Brain pericyte (primary cell): ENCODE data around the gene NCAM1.

Experiments used
- DNase-seq: peaks from one replicate; pipeline ENCODE4 v3.0.0-alpha.2; 2012; ENCODE audit warnings: low read depth, low spot score

Gene NCAM1

GRCh38 chr11:113085446-113085845, 124.2 kb downstream of the NCAM1 start:
- no peak for DNase-seq

- DNase-seq, result no peak
Measured at GRCh38 chr11:113087706-113088105, 126.5 kb downstream of the NCAM1 start.

GRCh38 chr11:113090716-113091480, 129.7 kb downstream of the NCAM1 start:
- DNase-seq, result no peak

GRCh38 chr11:113091481-113091780, 130.2 kb downstream of the NCAM1 start:
- DNase-seq, result no peak

GRCh38 chr11:113096648-113097047, 135.4 kb downstream of the NCAM1 start:
- no peak for DNase-seq

GRCh38 chr11:113103932-113104690, 142.9 kb downstream of the NCAM1 start:
- DNase-seq, result no peak

- no peak for DNase-seq
Measured at GRCh38 chr11:113104691-113105251, 143.6 kb downstream of the NCAM1 start.

GRCh38 chr11:113105592-113105991, 144.4 kb downstream of the NCAM1 start:
- DNase-seq, result no peak

GRCh38 chr11:113106507-113106906, 145.3 kb downstream of the NCAM1 start:
- no peak for DNase-seq

GRCh38 chr11:113110046-113110445, 148.8 kb downstream of the NCAM1 start:
- no peak for DNase-seq

- DNase-seq, result no peak
Measured at GRCh38 chr11:113111156-113111555, 149.9 kb downstream of the NCAM1 start.

GRCh38 chr11:113112307-113112706, 151.1 kb downstream of the NCAM1 start:
- DNase-seq, result no peak

- DNase-seq, result no peak
Measured at GRCh38 chr11:113113801-113114704, 152.8 kb downstream of the NCAM1 start.

GRCh38 chr11:113114705-113115027, 153.4 kb downstream of the NCAM1 start:
- DNase-seq, result no peak

GRCh38 chr11:113118104-113118503, 156.9 kb downstream of the NCAM1 start:
- DNase-seq, result no peak

GRCh38 chr11:113119074-113119473, 157.9 kb downstream of the NCAM1 start:
- no peak for DNase-seq

- no peak for DNase-seq
Measured at GRCh38 chr11:113119966-113120736, 158.9 kb downstream of the NCAM1 start.

GRCh38 chr11:113121746-113122145, 160.5 kb downstream of the NCAM1 start:
- DNase-seq, result no peak

GRCh38 chr11:113124006-113124405, 162.8 kb downstream of the NCAM1 start:
- no peak for DNase-seq

GRCh38 chr11:113124578-113124977, 163.4 kb downstream of the NCAM1 start:
- DNase-seq, result no peak

GRCh38 chr11:113129261-113129992, 168.2 kb downstream of the NCAM1 start:
- DNase-seq, result no peak
